Panc1 (cell line): ENCODE measurements around the gene WWOX.

Experiments used
- POLR2AphosphoS5 ChIP-seq: IDR thresholded peaks from 2 replicates; pipeline ENCODE4 v1.6.1; 2012; ENCODE audit warnings: mild to moderate bottlenecking, low read depth, low read length, moderate library complexity
- SIN3A ChIP-seq: IDR thresholded peaks from 2 replicates; pipeline ENCODE4 v1.6.1; 2012; ENCODE audit warnings: low read depth, mild to moderate bottlenecking, low read length, moderate library complexity, borderline replicate concordance; ENCODE audit not compliant: insufficient read depth
- TF ChIP-seq, protein P1 (sequence below): fragments of 450-650 bp; IDR thresholded peaks from 2 replicates; pipeline ENCODE4 v1.5.1; 2017; ENCODE audit warnings: mild to moderate bottlenecking
- TF ChIP-seq, protein P2 (sequence below), 2 experiments: IDR thresholded peaks; 2 replicates each; pipeline ENCODE4 v1.6.1; 2011 to 2012; ENCODE audit warnings: low read depth in 2 of 2, control low read depth in 1 of 2, low read length in 1 of 2, mild to moderate bottlenecking in 1 of 2, moderate library complexity in 1 of 2; ENCODE audit not compliant: insufficient read depth in 1 of 2

DNA sequence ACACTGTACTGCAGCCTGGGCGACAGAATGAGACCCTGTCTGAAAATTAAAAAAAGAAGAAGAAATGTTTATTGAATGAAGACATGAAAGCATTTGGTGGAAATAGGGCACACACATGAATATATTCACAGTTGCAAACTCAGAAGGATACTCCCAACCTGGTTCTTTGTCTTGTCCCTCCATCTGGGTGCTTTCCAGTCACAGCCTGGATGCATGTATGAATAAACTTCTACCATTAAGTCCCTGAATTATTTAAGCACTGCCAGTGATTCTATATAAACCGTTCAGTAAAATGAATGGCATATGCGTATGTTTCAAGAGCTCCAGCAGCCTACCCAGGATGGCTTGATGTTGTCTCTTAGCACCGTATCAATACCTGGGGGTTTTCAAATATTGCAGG lies 591.1 kb downstream of the WWOX start:
- TF ChIP-seq, protein P1, sequence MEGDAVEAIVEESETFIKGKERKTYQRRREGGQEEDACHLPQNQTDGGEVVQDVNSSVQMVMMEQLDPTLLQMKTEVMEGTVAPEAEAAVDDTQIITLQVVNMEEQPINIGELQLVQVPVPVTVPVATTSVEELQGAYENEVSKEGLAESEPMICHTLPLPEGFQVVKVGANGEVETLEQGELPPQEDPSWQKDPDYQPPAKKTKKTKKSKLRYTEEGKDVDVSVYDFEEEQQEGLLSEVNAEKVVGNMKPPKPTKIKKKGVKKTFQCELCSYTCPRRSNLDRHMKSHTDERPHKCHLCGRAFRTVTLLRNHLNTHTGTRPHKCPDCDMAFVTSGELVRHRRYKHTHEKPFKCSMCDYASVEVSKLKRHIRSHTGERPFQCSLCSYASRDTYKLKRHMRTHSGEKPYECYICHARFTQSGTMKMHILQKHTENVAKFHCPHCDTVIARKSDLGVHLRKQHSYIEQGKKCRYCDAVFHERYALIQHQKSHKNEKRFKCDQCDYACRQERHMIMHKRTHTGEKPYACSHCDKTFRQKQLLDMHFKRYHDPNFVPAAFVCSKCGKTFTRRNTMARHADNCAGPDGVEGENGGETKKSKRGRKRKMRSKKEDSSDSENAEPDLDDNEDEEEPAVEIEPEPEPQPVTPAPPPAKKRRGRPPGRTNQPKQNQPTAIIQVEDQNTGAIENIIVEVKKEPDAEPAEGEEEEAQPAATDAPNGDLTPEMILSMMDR = no peak
- TF ChIP-seq, protein P2, sequence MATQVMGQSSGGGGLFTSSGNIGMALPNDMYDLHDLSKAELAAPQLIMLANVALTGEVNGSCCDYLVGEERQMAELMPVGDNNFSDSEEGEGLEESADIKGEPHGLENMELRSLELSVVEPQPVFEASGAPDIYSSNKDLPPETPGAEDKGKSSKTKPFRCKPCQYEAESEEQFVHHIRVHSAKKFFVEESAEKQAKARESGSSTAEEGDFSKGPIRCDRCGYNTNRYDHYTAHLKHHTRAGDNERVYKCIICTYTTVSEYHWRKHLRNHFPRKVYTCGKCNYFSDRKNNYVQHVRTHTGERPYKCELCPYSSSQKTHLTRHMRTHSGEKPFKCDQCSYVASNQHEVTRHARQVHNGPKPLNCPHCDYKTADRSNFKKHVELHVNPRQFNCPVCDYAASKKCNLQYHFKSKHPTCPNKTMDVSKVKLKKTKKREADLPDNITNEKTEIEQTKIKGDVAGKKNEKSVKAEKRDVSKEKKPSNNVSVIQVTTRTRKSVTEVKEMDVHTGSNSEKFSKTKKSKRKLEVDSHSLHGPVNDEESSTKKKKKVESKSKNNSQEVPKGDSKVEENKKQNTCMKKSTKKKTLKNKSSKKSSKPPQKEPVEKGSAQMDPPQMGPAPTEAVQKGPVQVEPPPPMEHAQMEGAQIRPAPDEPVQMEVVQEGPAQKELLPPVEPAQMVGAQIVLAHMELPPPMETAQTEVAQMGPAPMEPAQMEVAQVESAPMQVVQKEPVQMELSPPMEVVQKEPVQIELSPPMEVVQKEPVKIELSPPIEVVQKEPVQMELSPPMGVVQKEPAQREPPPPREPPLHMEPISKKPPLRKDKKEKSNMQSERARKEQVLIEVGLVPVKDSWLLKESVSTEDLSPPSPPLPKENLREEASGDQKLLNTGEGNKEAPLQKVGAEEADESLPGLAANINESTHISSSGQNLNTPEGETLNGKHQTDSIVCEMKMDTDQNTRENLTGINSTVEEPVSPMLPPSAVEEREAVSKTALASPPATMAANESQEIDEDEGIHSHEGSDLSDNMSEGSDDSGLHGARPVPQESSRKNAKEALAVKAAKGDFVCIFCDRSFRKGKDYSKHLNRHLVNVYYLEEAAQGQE (IDR thresholded peaks at IDR 0.05; ENCODE audit: insufficient read depth in 1 of 2, low read depth in 2 of 2, low read length in 1 of 2) = no peak
- no peak for TF ChIP-seq POLR2AphosphoS5
- no peak for TF ChIP-seq SIN3A
